NCI-H2196 treated with DMSO at 0.1 percent for 48 hours (cell line): Measurements from ENCODE around the gene ALPP.
"Not testable (repeated sequence)": the region's sequence is repeated elsewhere in the genome, so short reads cannot be mapped to it uniquely, and the experiment has no call there.

Experiments used
- DNase-seq: peaks from one replicate; lab custom pipeline; 2025; ENCODE audit not compliant: unreplicated experiment; lab: John Stamatoyannopoulos, UW

Gene ALPP

GRCh38 chr2:232363064-232363783 lies 15.3 kb upstream of the ALPP start:
- DNase-seq, result not testable (repeated sequence)

GRCh38 chr2:232363784-232364615 lies 14.6 kb upstream of the ALPP start:
- DNase-seq, result no peak

GRCh38 chr2:232364806-232365594 lies 13.6 kb upstream of the ALPP start:
- not testable (repeated sequence) for DNase-seq

GRCh38 chr2:232365621-232366321 lies 12.8 kb upstream of the ALPP start:
- peak; percentile 18 for DNase-seq

GRCh38 chr2:232366461-232366860 lies 12.1 kb upstream of the ALPP start:
- not testable (repeated sequence) for DNase-seq

- no peak for DNase-seq
These were observed 11.5 kb upstream of the ALPP start for GRCh38 chr2:232367016-232367415.

- DNase-seq, result no peak
These were observed 10.8 kb upstream of the ALPP start for GRCh38 chr2:232367591-232368233.

- no peak for DNase-seq
These were observed 10.2 kb upstream of the ALPP start for GRCh38 chr2:232368311-232368731.

- no peak for DNase-seq
These were observed 9.2 kb upstream of the ALPP start for GRCh38 chr2:232369126-232369951.

- DNase-seq, result not testable (repeated sequence)
These were observed 8.5 kb upstream of the ALPP start for GRCh38 chr2:232370007-232370406.

- no peak for DNase-seq
These were observed 6.0 kb upstream of the ALPP start for GRCh38 chr2:232372231-232373208.

GRCh38 chr2:232374356-232374755 lies 4.2 kb upstream of the ALPP start:
- no peak for DNase-seq

- no peak for DNase-seq
These were observed 3.4 kb upstream of the ALPP start for GRCh38 chr2:232375164-232375563.

GRCh38 chr2:232376260-232376659 lies 2.3 kb upstream of the ALPP start:
- no peak for DNase-seq

GRCh38 chr2:232376713-232377112 lies 1.8 kb upstream of the ALPP start:
- DNase-seq, result no peak

- no peak for DNase-seq
These were observed 1.2 kb upstream of the ALPP start for GRCh38 chr2:232377319-232377718.

GRCh38 chr2:232377841-232378734 lies 463 bp upstream of the ALPP start:
- DNase-seq, result no peak
